Activated CD4-positive, alpha-beta T cell treated with anti-CD3 and anti-CD28 coated beads, Interleukin-2, amount 10 ng/mL, durations not matched to agents 7 days and 5 days (primary cell): ENCODE measurements around the gene FRS2. TPM values are rescaled to one million over a fixed set of nuclear protein-coding genes. Genes with fewer than 3 reads are reported as not detected.
A peak's percentile ranks its signal among the peaks of the same experiment; 100 is the strongest.
"Not testable (repeated sequence)": the region's sequence is repeated elsewhere in the genome, so short reads cannot be mapped to it uniquely, and the experiment has no call there.

Experiments used
- CTCF ChIA-PET: fragments of 350-600 bp; sonication (Branson Sonifier 250); formaldehyde crosslinking; loops from one replicate; lab custom pipeline; 2021; ENCODE audit warnings: antibody characterized with exemption; lab: Charles Lee
- POLR2A ChIA-PET: fragments of 350-600 bp; sonication (Branson Sonifier 250); formaldehyde crosslinking; loops from one replicate; lab custom pipeline; 2021; ENCODE audit warnings: antibody characterized with exemption; lab: Charles Lee
- DNase-seq: peaks from one replicate; pipeline ENCODE4 v3.0.0-alpha.2; 2020
- H3K27ac Mint-ChIP-seq: one replicate; pipeline ENCODE4 v1.8.0; 2021; ENCODE audit warnings: mild to moderate bottlenecking, moderate library complexity, mixed read lengths
- H3K27me3 Mint-ChIP-seq: one replicate; pipeline ENCODE4 v1.8.0; 2021; ENCODE audit warnings: mixed read lengths
- H3K36me3 Mint-ChIP-seq: one replicate; pipeline ENCODE4 v1.8.0; 2021; ENCODE audit warnings: low read depth, mixed read lengths
- H3K4me1 Mint-ChIP-seq: one replicate; pipeline ENCODE4 v1.8.0; 2021; ENCODE audit warnings: mixed read lengths
- H3K4me3 Mint-ChIP-seq: one replicate; pipeline ENCODE4 v1.8.0; 2021; ENCODE audit warnings: mild to moderate bottlenecking, moderate library complexity, mixed read lengths
- H3K9me3 Mint-ChIP-seq: one replicate; pipeline ENCODE4 v1.8.0; 2021; ENCODE audit warnings: mixed read lengths
- total RNA-seq, 2 experiments: library from RNA; stranded (reverse); gene quantifications; one replicate each; pipeline ENCODE4 v1.2.3, GENCODE V29; 2021

The FRS2 gene
- total RNA-seq, 2 experiments from 2014 or later: 14.6 to 18.4 TPM

DNA sequence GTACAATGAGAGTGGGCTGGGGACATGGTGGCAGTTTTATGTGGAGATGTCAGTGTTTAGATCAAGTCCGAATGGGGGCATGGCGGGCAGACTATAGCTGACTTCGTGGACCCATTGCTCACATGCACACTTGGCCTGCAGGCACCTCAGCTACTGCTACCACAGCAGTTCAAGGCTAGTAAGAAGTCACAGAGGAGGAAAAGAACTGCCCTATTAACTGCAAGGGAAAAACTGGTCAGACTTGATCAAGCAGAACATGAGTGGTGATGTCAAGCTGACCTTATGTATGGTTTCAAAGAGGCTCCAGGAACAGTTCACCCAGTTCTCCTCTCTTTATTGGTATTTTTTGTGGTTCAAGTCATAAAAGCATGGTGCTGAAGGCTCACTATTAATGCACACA is 30.2 kb upstream of the FRS2 start:
- H3K4me1 Mint-ChIP-seq: no peaks in the 10 kb centered on the region
- POLR2A ChIA-PET: no interaction called here
- no peak overlapping the region for H3K27ac Mint-ChIP-seq
- CTCF ChIA-PET: no interaction called here
- no peak for DNase-seq
- H3K9me3 Mint-ChIP-seq: no peaks in the 10 kb centered on the region
- no peak overlapping the region for H3K4me3 Mint-ChIP-seq
- no peaks in the 10 kb centered on the region for H3K27me3 Mint-ChIP-seq
- no peaks in the 10 kb centered on the region for H3K36me3 Mint-ChIP-seq

DNA sequence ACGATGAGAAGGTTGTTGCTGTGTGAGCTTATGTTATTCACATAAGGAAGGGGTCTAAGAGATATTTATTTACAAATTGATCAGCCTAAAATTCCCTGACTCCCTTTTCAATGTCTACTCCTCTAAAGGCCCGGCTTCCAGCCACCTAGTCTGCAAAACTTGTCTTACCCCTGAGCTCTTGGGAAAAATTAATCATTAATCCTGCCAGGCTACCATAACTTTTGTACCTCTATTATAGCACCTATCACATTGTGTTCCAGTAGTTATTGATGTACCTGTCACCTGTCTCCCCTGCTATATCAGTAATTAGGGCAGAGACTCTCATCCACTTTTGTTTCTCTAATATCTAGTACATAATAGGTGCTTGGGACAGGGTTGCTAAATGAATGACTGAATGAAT is 29.3 kb upstream of the FRS2 start:
- H3K27me3 Mint-ChIP-seq: no peaks in the 10 kb centered on the region
- POLR2A ChIA-PET: no interaction called here

GRCh38 chr12:69442894-69443293 is 27.3 kb upstream of the FRS2 start:
- Mint-ChIP-seq H3K4me3 (no peak overlapping the region), H3K36me3 (no peaks in the 10 kb centered on the region), H3K27me3 (no peaks in the 10 kb centered on the region), H3K4me1 (no peaks in the 10 kb centered on the region), H3K9me3 (no peaks in the 10 kb centered on the region), H3K27ac (no peak overlapping the region)
- CTCF ChIA-PET: no interaction called here
- DNase-seq: no peak
- POLR2A ChIA-PET: no interaction called here

More for the DNA sequence above, 29.3 kb upstream of the FRS2 start:
- CTCF ChIA-PET: no interaction called here
- no peaks in the 10 kb centered on the region for H3K9me3 Mint-ChIP-seq
- H3K4me1 Mint-ChIP-seq: no peaks in the 10 kb centered on the region
- H3K27ac Mint-ChIP-seq: no peak overlapping the region
- H3K4me3 Mint-ChIP-seq: no peak overlapping the region
- no peak for DNase-seq
- no peaks in the 10 kb centered on the region for H3K36me3 Mint-ChIP-seq

- no peaks in the 10 kb centered on the region for H3K9me3 Mint-ChIP-seq
- H3K36me3 Mint-ChIP-seq: no peaks in the 10 kb centered on the region
- DNase-seq: no peak
- H3K27me3 Mint-ChIP-seq: no peaks in the 10 kb centered on the region
- CTCF ChIA-PET: no interaction called here
- no peaks in the 10 kb centered on the region for H3K4me1 Mint-ChIP-seq
- no peak overlapping the region for H3K27ac Mint-ChIP-seq
- H3K4me3 Mint-ChIP-seq: no peak overlapping the region
- POLR2A ChIA-PET: no interaction called here
Measured at GRCh38 chr12:69443916-69444315, 26.3 kb upstream of the FRS2 start.

- ChIA-PET CTCF (no interaction called here), POLR2A (no interaction called here)
- no peak for DNase-seq
- no peaks in the 10 kb centered on the region for H3K27me3 Mint-ChIP-seq
- H3K4me1 Mint-ChIP-seq: no peaks in the 10 kb centered on the region
- H3K36me3 Mint-ChIP-seq: no peaks in the 10 kb centered on the region
- H3K9me3 Mint-ChIP-seq: no peaks in the 10 kb centered on the region
- H3K4me3 Mint-ChIP-seq: no peak overlapping the region
- H3K27ac Mint-ChIP-seq: no peak overlapping the region
Measured at GRCh38 chr12:69447892-69448291, 22.3 kb upstream of the FRS2 start.

DNA sequence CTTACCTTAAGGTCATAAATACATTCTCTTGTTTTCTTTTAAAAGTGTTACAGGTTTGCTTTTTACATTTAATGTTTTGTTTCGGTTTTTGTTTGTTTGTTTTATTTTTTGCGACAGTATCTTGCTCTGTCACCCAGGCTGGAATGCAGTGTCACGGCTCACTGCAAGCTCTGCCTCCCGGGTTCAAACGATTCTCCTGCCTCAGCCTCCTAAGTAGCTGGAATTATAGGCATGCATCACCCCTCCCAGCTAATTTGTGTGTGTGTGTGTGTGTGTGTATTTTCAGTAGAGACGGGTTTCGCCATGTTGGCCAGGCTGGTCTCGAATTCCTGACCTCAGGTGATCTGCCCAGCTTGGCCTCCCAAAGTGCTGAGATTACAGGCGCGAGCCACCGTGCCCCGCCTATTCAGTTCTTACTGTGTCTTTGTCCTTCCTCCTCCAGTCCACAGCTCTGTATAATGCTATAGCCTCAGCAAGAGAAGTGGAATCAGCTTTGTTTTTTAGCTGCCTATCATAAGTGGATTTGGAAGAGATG is 17.5 kb upstream of the FRS2 start:
- H3K36me3 Mint-ChIP-seq, CTCF ChIA-PET, DNase-seq, POLR2A ChIA-PET, H3K4me3 Mint-ChIP-seq, H3K27ac Mint-ChIP-seq, H3K9me3 Mint-ChIP-seq, H3K27me3 Mint-ChIP-seq, H3K4me1 Mint-ChIP-seq: not testable (repeated sequence)

DNA sequence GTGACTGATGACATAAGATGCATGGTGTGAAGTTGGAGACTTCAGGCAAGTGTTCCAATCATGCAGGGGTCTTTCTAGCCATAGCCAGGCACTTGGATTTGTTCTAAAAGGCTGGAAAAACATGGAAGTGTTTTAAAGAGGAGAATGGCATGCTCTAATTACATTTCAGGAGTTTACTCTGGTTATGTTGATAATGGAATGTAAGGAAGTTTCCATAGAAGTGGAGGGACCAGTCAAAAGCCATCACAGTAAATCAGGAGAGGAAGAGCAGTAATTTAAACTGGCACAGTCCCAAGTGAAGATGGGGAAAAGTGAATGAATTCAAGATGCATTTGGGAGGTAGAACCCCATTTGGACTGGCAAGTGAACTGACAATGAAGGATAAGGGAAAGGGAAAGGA is 13.9 kb upstream of the FRS2 start:
- Mint-ChIP-seq H3K4me1 (no peaks in the 10 kb centered on the region), H3K36me3 (no peaks in the 10 kb centered on the region), H3K27ac (no peak overlapping the region), H3K4me3 (no peak overlapping the region), H3K27me3 (no peaks in the 10 kb centered on the region), H3K9me3 (no peaks in the 10 kb centered on the region)
- POLR2A ChIA-PET: no interaction called here
- no peak for DNase-seq
- CTCF ChIA-PET: no interaction called here

DNA sequence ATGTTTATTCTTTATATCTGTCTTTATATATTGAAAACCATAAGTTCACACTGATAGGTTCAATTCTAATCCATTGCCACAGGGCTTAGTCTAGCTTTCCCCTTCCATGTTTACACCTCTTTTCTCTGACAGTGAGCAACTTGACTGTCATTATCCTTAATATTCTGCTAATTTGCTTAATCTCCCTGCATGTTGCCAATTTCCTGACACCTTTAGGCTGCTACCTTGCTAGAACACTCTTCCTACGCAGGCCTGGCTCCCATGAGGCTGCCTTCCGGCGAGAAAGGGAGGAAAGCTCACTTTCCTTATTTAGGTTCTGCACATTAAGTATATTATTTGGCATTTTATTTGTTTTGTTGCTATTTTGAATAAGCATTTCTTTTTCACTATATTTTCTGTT is 12.8 kb upstream of the FRS2 start:
- POLR2A ChIA-PET: no interaction called here
- Mint-ChIP-seq H3K9me3 (no peaks in the 10 kb centered on the region), H3K4me1 (no peaks in the 10 kb centered on the region), H3K27me3 (no peaks in the 10 kb centered on the region), H3K27ac (no peak overlapping the region), H3K4me3 (no peak overlapping the region), H3K36me3 (no peaks in the 10 kb centered on the region)
- no peak for DNase-seq
- CTCF ChIA-PET: no interaction called here

DNA sequence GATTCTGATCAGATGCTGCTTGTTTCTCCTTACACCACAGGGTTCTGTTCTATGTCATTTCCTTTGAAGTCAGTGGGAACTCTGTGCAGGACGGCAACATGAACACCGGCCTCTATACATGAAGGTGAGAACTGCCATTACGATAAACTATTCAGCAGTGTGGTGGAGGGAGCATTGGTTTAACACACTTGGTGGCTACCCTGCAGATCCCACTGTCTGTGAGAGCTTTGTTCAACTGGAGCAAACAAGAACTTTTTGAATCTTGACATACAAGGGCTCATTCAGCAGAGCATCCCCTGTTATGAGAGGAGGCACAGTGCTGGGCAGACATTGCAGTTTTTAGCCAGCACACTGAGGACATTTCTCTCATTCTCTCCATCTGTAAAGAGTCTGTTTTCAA is 10.7 kb upstream of the FRS2 start:
- H3K9me3 Mint-ChIP-seq: no peaks in the 10 kb centered on the region
- H3K4me3 Mint-ChIP-seq: no peak overlapping the region
- ChIA-PET CTCF (no interaction called here), POLR2A (no interaction called here)
- H3K27ac Mint-ChIP-seq: no peak overlapping the region
- no peaks in the 10 kb centered on the region for H3K36me3 Mint-ChIP-seq
- H3K4me1 Mint-ChIP-seq: no peaks in the 10 kb centered on the region
- no peak for DNase-seq
- H3K27me3 Mint-ChIP-seq: no peaks in the 10 kb centered on the region

- Mint-ChIP-seq H3K4me1 (no peaks in the 10 kb centered on the region), H3K4me3 (no peak overlapping the region), H3K27me3 (no peaks in the 10 kb centered on the region), H3K27ac (no peak overlapping the region), H3K36me3 (no peaks in the 10 kb centered on the region), H3K9me3 (no peaks in the 10 kb centered on the region)
- ChIA-PET CTCF (no interaction called here), POLR2A (interaction anchor here (0.7 kb wide), 1 partner anchor 93 kb away, joined by 4 read pairs; no protein-coding TSS in a partner anchor)
- DNase-seq: no peak
Measured at GRCh38 chr12:69464428-69464827, 5.8 kb upstream of the FRS2 start.

DNA sequence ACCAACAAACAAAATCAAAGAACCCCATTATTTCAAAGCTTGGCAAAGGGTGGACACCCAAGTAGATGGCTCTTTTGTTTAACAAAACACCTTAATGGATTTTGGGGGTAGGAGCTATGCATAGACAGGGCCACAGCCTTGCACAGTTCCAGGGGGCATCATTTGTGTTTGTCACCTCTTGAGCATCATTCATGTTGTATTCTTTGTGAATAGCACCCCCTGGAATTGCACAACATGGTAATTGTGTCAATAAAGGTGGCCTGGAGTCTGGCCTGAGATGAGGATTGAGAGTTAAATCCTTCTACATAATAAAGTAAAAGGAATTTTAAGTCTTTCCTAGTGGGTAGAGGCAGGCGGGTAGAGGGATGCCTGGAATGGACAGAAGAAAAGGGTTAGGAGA is 3.3 kb upstream of the FRS2 start:
- ChIA-PET POLR2A (no interaction called here), CTCF (no interaction called here)
- Mint-ChIP-seq H3K4me3 (no peak overlapping the region), H3K27ac (no peak overlapping the region), H3K4me1 (peaks cover 14% of the 10 kb centered on the region), H3K9me3 (no peaks in the 10 kb centered on the region), H3K36me3 (peaks cover 2% of the 10 kb centered on the region), H3K27me3 (no peaks in the 10 kb centered on the region)
- DNase-seq: no peak

GRCh38 chr12:69467366-69467765 is 2.8 kb upstream of the FRS2 start:
- no peaks in the 10 kb centered on the region for H3K9me3 Mint-ChIP-seq
- CTCF ChIA-PET: no interaction called here
- H3K27ac Mint-ChIP-seq: no peak overlapping the region
- POLR2A ChIA-PET: no interaction called here
- no peaks in the 10 kb centered on the region for H3K27me3 Mint-ChIP-seq
- peaks cover 19% of the 10 kb centered on the region for H3K4me1 Mint-ChIP-seq
- peaks cover 2% of the 10 kb centered on the region for H3K36me3 Mint-ChIP-seq
- no peak for DNase-seq
- H3K4me3 Mint-ChIP-seq: no peak overlapping the region

- DNase-seq: no peak
- Mint-ChIP-seq H3K27ac (no peak overlapping the region), H3K4me1 (peaks cover 27% of the 10 kb centered on the region), H3K36me3 (peaks cover 5% of the 10 kb centered on the region), H3K4me3 (no peak overlapping the region), H3K27me3 (no peaks in the 10 kb centered on the region), H3K9me3 (no peaks in the 10 kb centered on the region)
- POLR2A ChIA-PET: no interaction called here
- CTCF ChIA-PET: no interaction called here
Measured at GRCh38 chr12:69468237-69469026, 1.8 kb upstream of the FRS2 start.

- H3K36me3 Mint-ChIP-seq: peaks cover 10% of the 10 kb centered on the region
- ChIA-PET CTCF (interaction anchor here (1.2 to 1.4 kb wide), 2 partner anchors 15 to 103 kb away, joined by 3 to 8 read pairs; no protein-coding TSS in a partner anchor), POLR2A (no interaction called here)
- H3K9me3 Mint-ChIP-seq: no peaks in the 10 kb centered on the region
- peak overlapping the region; percentile 98 for H3K27ac Mint-ChIP-seq
- no peaks in the 10 kb centered on the region for H3K27me3 Mint-ChIP-seq
- H3K4me3 Mint-ChIP-seq: peak overlapping the region; percentile 98
- no peak for DNase-seq
- H3K4me1 Mint-ChIP-seq: peaks cover 32% of the 10 kb centered on the region
Measured at GRCh38 chr12:69469854-69470188, 367 bp upstream of the FRS2 start.
